ENCODE results near the gene ADAMTS17. TPM values are rescaled to one million over a fixed set of nuclear protein-coding genes. Genes with fewer than 3 reads are reported as not detected.
A peak's percentile ranks its signal among the peaks of the same experiment; 100 is the strongest.
"Not testable (repeated sequence)": the region's sequence is repeated elsewhere in the genome, so short reads cannot be mapped to it uniquely, and the experiment has no call there.

Gene ADAMTS17
- total and polyA plus RNA-seq, 7 donors, result 4.4 to 93.0 (median 7.2) TPM

DNA sequence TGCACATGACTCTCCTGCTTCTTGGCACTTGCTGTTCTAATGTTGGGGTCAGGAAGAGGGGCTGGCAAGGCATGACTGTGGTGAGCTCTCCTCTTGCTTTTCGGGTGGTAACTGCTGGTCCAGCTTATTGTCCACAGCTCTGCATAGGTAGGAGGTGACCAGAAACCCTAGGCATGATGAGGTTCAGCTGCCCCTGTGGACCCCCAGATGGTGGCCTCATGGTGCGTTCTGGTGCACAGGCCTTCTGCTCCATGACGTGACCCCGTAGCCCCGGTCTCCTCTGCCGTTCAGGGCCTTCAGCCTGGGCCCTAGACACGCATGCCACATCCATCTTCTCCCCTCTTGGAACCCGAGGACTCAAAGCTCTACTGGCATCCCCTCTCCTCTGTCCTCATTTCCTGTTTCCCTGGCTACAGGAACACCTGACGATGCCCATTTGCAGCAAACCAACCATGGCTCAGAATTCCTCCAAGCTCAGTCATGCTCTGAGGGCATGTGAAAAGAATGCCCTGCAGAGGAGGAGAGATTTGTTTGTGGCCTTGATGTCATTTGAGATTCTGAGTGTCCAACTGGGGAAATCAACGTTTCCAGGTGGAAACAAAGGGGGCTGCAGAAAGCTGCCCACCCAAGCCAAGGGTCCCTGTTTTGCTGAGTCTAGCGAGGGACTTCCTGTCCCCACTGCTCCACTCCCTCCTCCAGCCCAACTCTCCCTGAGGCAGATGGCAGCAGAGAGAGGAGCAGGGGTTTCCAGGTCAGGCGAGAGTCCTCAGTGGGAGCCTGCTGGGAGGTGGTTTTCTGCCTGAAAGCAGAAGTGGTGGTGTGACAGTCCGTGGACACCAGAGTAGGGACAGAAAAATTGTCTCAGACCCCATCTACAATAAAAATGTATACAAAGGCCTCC lies 409.8 kb downstream of the ADAMTS17 start:
- DNase-seq, result no peak

DNA sequence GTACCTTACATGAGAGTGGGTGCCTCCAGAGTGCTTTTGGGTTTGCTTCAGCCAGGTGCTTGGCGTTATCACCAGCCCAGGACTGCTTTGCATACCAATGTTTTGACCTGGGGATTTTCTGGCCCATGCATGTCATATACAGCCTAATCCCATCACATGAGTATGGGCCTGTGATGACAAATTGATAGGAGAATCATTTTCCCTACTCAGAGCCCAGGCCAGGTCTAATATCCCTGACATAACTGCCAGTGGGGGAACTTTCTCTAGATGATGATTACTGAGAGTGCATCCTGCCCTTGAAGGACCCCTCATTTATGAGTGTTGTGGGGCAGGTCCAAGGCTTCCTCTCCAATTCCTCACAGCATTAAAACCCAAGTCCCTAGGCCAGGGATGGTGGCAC lies 411.1 kb downstream of the ADAMTS17 start:
- ATAC-seq (no peak), DNase-seq (no peak)
- TF ChIP-seq, protein P1, sequence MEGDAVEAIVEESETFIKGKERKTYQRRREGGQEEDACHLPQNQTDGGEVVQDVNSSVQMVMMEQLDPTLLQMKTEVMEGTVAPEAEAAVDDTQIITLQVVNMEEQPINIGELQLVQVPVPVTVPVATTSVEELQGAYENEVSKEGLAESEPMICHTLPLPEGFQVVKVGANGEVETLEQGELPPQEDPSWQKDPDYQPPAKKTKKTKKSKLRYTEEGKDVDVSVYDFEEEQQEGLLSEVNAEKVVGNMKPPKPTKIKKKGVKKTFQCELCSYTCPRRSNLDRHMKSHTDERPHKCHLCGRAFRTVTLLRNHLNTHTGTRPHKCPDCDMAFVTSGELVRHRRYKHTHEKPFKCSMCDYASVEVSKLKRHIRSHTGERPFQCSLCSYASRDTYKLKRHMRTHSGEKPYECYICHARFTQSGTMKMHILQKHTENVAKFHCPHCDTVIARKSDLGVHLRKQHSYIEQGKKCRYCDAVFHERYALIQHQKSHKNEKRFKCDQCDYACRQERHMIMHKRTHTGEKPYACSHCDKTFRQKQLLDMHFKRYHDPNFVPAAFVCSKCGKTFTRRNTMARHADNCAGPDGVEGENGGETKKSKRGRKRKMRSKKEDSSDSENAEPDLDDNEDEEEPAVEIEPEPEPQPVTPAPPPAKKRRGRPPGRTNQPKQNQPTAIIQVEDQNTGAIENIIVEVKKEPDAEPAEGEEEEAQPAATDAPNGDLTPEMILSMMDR (IDR thresholded peaks at IDR 0.05), result no peak
- Histone ChIP-seq H3K27me3 (ENCODE audit: insufficient read depth in 3 of 3, low read length in 2 of 3) (no peaks in the 10 kb centered on the region), H3K4me3 (no peak overlapping the region), H3K9me3 (peaks cover 3% of the 10 kb centered on the region), H3K4me1 (no peaks in the 10 kb centered on the region), H3K36me3 (ENCODE audit: insufficient read depth in 1 of 2, low read depth in 1 of 2) (no peaks in the 10 kb centered on the region), H3K27ac (no peak overlapping the region)
- intact Hi-C loops (cut with DNase I), result loop anchor here (5.0 to 10.0 kb wide), 3 partner anchors 194 to 654 kb away; no protein-coding TSS in a partner anchor
- WGBS, 3 donors, result 86 to 93% (median 86%) methylated on average over 1 of the region's 1 CpG

More for the DNA sequence above, 409.8 kb downstream of the ADAMTS17 start:
- 85 to 87% (median 86%) methylated on average over 13 of the region's 13 CpGs for WGBS, 3 donors
- Histone ChIP-seq H3K4me3 (no peak overlapping the region), H3K27me3 (ENCODE audit: insufficient read depth in 3 of 3, low read length in 2 of 3) (no peaks in the 10 kb centered on the region), H3K4me1 (no peaks in the 10 kb centered on the region), H3K36me3 (ENCODE audit: insufficient read depth in 1 of 2, low read depth in 1 of 2) (no peaks in the 10 kb centered on the region), H3K9me3 (peaks cover 3% of the 10 kb centered on the region), H3K27ac (no peak overlapping the region)
- ATAC-seq, result no peak
- TF ChIP-seq, protein P1 (IDR thresholded peaks at IDR 0.05), result no peak
- intact Hi-C loops (cut with DNase I), result loop anchor here (5.0 to 10.0 kb wide), 3 partner anchors 193 to 653 kb away; no protein-coding TSS in a partner anchor

DNA sequence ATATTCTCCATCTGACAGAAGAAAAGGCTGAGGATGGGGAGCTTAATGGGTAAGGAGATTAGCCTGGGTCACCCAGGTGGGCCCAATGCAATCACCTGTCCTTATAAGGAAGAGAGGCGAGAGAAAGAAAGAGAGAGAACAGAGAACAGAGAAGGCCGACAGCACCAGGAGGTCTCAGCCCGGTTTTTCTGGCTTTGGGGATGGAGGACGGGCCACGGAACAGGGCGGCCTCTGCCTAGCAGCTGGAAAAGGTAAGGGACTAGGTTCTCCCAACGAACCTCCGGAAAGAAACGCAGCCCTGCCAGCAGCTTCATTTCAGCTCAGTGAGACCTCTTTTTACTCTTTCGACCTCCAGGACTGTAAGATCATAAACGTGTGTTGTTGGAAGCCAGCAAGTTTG lies 412.5 kb downstream of the ADAMTS17 start:
- DNase-seq (no peak), ATAC-seq (no peak)
- Histone ChIP-seq H3K4me1 (no peaks in the 10 kb centered on the region), H3K27me3 (ENCODE audit: insufficient read depth in 3 of 3, low read length in 2 of 3) (no peaks in the 10 kb centered on the region), H3K4me3 (no peak overlapping the region), H3K27ac (no peak overlapping the region), H3K9me3 (no peaks in the 10 kb centered on the region), H3K36me3 (ENCODE audit: insufficient read depth in 1 of 2, low read depth in 1 of 2) (no peaks in the 10 kb centered on the region)
- WGBS, 3 donors, result 85 to 89% (median 86%) methylated on average over 11 of the region's 11 CpGs
- TF ChIP-seq, protein P1 (IDR thresholded peaks at IDR 0.05), result no peak
- intact Hi-C loops (cut with DNase I), result loop anchor here in 1 of 2 donors (2.0 to 10.0 kb wide), 4 partner anchors 53 to 410 kb away; no protein-coding TSS in a partner anchor

DNA sequence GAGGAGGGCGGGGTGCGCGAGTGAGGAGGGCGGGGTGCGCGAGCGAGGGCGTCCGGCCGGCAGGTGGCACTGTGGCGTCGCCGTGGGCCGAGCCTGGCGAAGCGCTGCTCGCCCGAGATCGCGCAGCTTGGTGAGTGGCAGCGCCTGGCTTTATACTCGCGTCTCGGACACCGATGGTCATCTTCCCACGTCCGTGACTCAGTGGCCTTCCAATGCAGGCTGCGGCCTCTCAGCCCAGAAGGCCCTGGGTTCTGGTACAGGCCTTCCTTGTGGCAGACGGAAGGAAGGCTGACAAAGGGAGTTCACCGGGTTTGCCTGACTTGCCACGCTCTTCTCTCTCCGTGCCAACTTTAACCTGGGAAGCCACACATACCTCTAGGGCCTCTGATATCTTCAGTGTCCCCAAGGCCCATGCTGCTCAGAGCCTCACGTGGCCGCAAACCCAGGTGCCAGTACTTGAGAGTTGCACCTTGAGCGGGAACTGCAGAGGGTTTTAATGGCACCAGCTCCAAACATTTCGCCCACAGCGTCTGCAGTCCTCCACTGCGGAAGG lies 413.3 kb downstream of the ADAMTS17 start:
- H3K4me1 ChIP-seq, result no peaks in the 10 kb centered on the region
- no peaks in the 10 kb centered on the region for H3K9me3 ChIP-seq
- TF ChIP-seq, protein P1 (IDR thresholded peaks at IDR 0.05), result peak; percentile 68
- H3K27me3 ChIP-seq (ENCODE audit: insufficient read depth in 3 of 3, low read length in 2 of 3), result no peaks in the 10 kb centered on the region
- H3K27ac ChIP-seq, result peak overlapping the region; percentile 66
- 6 to 19% (median 17%) methylated on average over 20 to 37 of the region's 38 CpGs for whole genome bisulfite sequencing, 3 donors
- intact Hi-C loops (cut with DNase I), result loop anchor here in 1 of 2 donors (2.0 to 10.0 kb wide), 4 partner anchors 54 to 410 kb away; no protein-coding TSS in a partner anchor
- H3K36me3 ChIP-seq (ENCODE audit: insufficient read depth in 1 of 2, low read depth in 1 of 2), result no peaks in the 10 kb centered on the region
- peak; percentile 76 to 93 for DNase-seq
- peak; percentile 88 to 98 (median 97) for ATAC-seq
- peak overlapping the region; percentile 68 for H3K4me3 ChIP-seq

DNA sequence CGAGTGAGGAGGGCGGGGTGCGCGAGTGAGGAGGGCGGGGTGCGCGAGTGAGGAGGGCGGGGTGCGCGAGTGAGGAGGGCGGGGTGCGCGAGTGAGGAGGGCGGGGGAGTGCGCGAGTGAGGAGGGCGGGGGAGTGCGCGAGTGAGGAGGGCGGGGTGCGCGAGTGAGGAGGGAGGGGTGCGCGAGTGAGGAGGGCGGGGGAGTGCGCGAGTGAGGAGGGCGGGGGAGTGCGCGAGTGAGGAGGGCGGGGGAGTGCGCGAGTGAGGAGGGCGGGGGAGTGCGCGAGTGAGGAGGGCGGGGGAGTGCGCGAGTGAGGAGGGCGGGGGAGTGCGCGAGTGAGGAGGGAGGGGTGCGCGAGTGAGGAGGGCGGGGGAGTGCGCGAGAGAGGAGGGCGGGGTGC lies 415.2 kb downstream of the ADAMTS17 start:
- not testable (repeated sequence) for H3K4me1 ChIP-seq; H3K27ac ChIP-seq; H3K27me3 ChIP-seq (ENCODE audit: insufficient read depth in 3 of 3, low read length in 2 of 3); DNase-seq; ATAC-seq; H3K9me3 ChIP-seq; H3K36me3 ChIP-seq (ENCODE audit: insufficient read depth in 1 of 2, low read depth in 1 of 2)
- intact Hi-C loops (cut with DNase I), result loop anchor here in 1 of 2 donors (5.0 to 10.0 kb wide), 3 partner anchors 56 to 206 kb away; no protein-coding TSS in a partner anchor
- peak overlapping the region; percentile 53 for H3K4me3 ChIP-seq
- no CpG with 5 or more reads among the region's 48 CpGs for WGBS, 3 donors

Data from psoas muscle (tissue), 8 donors.